Measurements from ENCODE around the gene TEX264.

DNA sequence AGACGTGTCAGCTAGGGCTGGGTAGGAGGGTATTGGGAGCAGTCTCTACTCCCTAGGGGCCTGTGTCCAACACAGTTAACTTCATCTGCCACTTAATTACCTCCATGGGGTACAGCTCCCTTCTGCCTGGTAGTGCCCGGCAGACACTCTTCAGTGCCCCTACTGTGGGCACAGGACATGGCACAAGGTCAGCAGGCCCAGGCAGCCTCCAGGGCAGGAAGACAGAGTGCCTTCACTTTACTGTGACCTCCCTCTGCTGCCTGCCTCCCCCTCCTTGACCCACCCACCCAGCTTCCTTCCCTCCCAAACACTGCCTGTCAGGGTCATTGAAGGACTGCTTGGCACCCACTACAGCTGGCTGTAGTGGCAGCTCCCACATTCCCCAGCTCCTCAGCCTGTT, 29.4 kb downstream of the TEX264 start:
- TF ChIP-seq, protein P1, sequence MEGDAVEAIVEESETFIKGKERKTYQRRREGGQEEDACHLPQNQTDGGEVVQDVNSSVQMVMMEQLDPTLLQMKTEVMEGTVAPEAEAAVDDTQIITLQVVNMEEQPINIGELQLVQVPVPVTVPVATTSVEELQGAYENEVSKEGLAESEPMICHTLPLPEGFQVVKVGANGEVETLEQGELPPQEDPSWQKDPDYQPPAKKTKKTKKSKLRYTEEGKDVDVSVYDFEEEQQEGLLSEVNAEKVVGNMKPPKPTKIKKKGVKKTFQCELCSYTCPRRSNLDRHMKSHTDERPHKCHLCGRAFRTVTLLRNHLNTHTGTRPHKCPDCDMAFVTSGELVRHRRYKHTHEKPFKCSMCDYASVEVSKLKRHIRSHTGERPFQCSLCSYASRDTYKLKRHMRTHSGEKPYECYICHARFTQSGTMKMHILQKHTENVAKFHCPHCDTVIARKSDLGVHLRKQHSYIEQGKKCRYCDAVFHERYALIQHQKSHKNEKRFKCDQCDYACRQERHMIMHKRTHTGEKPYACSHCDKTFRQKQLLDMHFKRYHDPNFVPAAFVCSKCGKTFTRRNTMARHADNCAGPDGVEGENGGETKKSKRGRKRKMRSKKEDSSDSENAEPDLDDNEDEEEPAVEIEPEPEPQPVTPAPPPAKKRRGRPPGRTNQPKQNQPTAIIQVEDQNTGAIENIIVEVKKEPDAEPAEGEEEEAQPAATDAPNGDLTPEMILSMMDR (tag by site-specific recombination; IDR thresholded peaks at IDR 0.05): no peak
- TF ChIP-seq ZNF366 (tag by site-specific recombination; conservative IDR thresholded peaks at IDR 0.05) (no peak), KLF16 (tag by site-specific recombination; IDR thresholded peaks at IDR 0.05) (no peak), KLF10 (tag by site-specific recombination; IDR thresholded peaks at IDR 0.05) (no peak), REPIN1 (tag by site-specific recombination; IDR thresholded peaks at IDR 0.05; ENCODE audit: low read depth) (no peak), ZFP3 (tag by site-specific recombination; IDR thresholded peaks at IDR 0.05; ENCODE audit: low read depth) (no peak)
- TF ChIP-seq, protein P2, sequence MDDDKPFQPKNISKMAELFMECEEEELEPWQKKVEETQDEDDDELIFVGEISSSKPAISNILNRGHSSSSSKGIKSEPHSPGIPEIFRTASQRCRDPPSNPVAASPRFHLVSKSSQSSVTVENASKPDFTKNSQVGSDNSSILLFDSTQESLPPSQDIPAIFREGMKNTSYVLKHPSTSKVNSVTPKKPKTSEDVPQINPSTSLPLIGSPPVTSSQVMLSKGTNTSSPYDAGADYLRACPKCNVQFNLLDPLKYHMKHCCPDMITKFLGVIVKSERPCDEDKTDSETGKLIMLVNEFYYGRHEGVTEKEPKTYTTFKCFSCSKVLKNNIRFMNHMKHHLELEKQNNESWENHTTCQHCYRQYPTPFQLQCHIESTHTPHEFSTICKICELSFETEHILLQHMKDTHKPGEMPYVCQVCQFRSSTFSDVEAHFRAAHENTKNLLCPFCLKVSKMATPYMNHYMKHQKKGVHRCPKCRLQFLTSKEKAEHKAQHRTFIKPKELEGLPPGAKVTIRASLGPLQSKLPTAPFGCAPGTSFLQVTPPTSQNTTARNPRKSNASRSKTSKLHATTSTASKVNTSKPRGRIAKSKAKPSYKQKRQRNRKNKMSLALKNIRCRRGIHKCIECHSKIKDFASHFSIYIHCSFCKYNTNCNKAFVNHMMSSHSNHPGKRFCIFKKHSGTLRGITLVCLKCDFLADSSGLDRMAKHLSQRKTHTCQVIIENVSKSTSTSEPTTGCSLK (tag by site-specific recombination; IDR thresholded peaks at IDR 0.05): no peak
